GM21515 (cell line): Measurements from ENCODE around the gene SYNGR3.
"Not testable (repeated sequence)": the region's sequence is repeated elsewhere in the genome, so short reads cannot be mapped to it uniquely, and the experiment has no call there.

ENCODE experiments used
- ATAC-seq: cut with Tn5 transposase; IDR thresholded peaks from one replicate; pipeline ENCODE4 v1.9.1; 2021; ENCODE audit not compliant: unreplicated experiment

SYNGR3 gene

DNA sequence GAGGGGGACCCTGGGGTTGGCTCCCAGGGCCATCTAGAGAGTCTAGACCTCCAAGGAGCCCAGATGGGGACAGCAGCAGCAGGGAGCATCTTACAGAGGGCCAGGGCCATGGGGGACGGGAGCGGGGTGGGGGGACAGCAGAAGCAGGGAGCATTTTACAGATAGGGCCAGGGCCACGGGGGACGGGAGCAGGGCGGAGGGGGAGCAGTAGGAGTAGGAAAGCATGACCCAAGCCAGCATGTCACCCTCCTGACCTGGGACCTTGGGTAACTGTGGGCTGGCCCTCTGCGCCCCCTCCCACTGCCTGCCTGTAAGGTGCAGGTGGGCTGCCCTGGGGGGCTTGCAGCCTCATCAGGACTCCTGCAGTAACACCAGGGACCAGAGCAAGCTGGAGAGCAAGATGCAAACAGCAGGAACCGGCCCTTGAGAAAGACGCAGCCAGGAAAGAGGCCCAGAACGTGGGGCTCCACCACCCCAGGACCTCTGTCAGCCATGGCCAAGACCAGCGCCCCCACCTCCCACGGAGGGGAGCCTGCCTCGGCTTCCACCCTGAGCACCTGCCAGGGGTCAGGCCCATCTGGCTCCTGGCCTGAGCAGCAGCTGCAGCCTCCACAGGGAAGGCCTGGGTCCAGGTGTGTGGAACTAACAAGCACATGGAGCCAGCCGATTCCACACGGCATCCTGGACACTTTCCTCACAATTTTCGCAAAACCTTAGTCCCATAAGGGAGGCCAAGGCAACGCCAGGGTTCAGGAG lies 17.5 kb downstream of the SYNGR3 start:
- no peak for ATAC-seq

DNA sequence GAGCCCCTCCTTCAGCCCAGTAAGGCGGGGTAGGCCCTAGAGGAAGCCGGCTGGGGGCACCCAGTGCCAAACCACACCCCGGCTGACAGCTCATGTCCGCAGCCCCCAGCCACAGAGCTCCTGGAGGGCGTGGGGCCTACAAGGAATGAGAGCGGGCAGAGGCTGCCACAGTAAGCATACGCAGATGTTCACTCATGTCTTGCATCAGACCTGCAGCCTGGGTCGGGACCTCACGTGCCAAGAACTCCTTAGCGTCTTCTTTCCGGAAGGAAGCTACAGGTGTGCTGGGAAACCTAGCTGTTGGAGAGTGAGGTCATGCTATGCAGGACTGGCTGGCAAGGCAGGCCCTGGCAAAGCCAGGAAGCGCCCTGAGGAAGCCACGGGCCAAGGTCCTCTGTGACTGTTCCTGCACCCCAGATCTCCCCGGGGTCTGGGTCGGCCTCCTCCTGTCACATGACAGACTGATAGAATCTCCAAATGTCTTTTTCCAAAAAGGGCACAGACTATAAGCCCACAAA lies 18.3 kb downstream of the SYNGR3 start:
- ATAC-seq, result no peak

DNA sequence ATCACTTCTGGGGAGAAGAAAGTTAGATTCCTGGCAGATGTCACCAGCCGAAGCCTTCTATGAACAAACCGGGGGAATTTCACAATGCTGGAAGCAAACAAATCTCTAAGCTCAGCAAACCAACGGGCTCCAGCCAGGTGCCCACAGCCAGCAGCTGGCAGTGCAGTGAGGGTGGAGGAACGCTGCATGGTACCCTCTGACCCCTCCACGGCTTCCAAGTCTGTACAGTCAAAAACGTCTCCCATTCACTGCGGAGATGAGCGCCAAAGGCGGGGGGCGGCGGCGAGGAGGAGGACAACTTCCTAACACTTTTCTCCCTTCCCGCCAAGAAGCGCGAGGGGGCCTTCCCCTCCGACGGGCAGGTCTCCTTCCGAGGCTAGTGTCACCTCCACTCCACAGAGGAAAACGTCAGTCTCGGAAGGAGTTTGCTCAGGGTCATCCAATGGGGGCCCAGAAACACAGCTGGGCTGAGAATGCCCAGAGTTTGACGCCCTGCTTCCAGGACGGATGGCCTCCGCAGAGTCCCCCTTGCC lies 18.9 kb downstream of the SYNGR3 start:
- no peak for ATAC-seq

DNA sequence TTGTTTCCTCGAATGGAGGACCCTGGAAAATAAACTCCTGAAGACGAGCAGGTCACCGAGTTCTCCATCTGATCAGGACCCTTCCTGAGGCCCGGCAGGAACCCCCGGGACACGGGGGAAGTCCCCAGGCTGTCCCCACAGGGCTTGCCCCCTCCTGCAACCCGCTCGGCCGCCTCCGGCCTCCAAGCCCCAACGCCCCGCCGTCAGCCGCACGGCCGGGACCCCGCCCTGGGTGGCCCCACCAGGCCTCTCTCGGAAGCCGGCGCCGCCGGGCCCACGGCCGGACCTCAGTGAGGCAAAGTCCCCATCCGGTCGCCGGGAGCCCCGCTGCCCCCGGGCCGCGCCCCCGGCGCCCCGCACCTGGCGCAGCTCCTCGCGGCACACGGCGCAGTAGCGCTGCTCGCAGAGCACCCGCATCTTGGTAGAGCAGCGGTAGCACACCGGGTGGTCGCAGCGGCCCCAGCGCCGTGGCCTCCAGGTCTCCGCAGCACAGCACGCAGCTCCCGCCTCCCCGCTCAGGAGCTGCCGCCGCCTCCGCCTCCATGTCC lies 19.5 kb downstream of the SYNGR3 start:
- peak; percentile 30 for ATAC-seq

DNA sequence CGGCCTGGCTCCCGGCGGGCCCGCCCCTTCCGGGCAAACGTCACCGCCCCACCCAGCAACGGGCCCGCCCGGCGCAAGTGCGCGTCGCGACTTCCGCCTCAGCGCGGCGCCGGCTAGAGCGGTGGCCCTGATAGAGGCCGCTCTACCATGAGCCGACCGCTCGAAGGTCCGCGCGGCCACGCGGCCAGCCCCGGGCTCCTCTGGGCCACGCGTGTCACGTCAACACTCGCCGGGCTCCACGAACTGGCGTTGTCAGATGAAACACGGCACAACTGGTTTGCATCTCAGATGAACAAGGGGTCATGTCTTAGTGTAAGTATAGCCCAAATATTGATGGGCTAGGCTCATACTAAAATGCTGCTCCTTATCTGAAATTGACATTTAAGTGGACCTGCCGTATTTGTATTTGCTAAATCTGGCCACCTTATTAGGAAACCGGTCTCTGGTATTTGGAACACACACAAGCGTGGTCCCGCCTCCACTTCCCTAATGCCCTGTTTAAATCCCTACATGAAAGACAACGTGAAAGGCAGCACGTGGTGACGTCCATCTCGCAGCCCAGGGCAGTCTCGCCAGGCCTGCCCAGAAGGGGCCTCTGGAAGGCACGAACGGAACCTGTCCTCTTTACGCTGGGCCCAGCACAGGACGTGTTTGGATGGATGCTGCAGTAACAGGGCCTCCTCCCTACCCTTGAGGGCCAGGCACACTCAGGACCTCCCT lies 20.2 kb downstream of the SYNGR3 start, which contains the start of gene ZNF598:
ZNF598 (minus strand) TSS at position 31 of the 720 bp plus-strand sequence.
- ATAC-seq, result peak; percentile 71

DNA sequence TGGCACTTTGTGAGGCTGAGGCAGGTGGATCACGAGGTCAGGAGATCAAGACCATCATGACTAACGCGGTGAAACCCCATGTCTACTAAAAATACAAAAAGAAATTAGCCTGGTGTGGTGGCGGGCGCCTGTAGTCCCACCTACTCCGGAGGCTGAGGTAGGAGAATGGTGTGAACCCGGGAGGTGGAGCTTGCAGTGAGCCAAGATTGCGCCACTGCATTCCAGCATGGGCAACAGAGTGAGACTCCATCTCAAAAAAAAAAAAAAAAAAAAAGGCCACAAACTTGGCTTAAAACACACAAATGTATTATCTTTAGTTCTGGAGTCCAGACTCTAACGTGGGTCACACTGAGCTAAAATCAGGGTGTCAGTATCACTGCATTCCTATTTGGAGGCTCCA lies 22.0 kb downstream of the SYNGR3 start:
- not testable (repeated sequence) for ATAC-seq

DNA sequence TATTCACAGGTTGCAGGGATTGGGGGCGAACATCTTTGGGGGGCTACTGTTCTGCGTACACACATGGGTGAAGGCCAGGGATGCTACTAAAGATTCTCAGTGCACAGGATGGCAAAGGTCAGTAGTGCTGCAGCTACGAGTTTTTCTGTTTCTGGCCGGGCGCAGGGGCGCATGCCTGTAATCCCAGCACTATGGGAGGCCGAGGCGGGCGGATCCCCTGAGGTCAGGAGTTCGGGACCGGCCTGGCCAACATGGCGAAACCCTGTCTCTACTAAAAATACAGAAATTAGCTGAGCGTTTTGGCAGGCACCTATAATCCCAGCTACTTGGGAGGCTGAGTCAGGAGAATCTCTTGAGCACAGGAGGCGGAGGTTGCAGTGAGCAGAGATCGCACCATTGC lies 23.8 kb downstream of the SYNGR3 start:
- ATAC-seq, result no peak

DNA sequence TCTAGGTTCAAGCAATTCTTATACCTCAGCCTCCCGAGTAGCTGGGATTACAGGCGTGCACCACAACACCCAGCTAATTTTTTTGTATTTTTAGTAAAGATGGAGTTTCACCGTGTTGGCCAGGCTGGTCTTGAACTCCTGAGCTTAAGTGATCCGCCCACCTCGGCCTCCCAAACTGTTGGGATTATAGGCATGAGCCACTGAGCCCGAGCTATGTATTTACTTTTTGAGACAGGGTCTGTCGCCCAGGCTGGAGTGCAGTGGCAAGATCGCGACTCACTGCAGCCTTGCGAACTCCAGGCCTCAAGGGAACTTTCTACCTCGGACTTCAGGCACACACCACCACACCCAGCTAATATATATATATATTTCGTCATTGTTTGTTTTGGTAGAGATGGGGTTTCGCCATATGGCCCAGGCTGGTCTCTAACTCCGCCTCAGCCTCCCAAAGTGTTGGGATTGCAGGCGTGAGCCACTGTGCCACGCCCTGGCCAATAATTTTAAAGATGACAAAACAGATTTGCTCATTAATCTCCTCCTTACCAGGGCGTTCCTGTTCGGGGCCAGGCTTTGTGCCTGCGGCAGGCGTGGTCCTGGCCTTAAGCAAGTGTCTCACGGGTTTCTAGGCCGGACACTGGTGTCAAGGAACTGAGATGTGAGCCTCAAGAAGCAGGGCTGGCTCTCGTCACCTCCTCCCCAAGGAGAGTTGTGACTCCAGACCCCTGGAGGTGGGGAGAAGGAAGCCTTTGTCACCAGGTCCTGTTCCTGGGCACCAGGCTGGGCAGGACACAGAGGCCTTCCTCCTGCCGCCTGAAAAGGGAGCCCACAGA lies 25.6 kb downstream of the SYNGR3 start:
- ATAC-seq, result no peak

DNA sequence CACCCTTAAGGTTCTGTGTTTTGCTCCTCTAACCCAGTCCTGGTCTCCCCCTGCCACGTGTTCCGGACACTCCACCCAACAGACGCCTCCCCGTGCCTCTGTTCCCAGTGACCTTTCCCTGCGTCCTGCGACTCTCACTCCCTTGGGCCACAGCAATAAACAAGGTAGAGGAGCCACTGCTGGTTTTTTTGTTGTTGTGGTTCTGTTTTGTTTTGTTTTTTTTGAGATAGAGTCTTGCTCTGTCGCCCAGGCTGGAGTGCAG lies 26.1 kb downstream of the SYNGR3 start:
- ATAC-seq, result no peak

DNA sequence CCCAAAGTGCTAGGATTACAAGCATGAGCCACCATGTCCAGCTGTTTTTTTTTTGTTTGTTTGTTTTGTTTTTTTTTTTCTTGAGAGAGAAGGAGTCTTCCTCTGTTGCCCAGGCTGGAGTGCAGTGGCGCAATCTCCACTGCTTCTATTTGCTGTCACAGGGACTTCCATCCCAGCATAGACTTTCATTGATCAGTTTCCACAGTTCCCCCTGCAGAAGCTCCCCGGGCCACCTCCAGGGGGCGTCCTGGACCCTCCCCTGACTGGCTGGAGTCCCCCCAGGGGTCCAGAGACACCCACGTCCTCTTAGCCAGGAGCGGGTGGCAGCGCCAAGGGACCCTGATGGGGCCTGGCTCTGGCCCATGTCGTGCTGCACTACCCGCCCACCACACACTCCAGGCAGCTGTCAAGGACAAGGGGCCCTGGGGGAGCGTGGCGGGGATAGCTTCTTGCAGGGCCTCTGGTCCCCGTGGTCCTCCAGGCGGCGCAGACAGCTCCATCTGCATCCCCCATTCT lies 26.7 kb downstream of the SYNGR3 start:
- ATAC-seq, result no peak

DNA sequence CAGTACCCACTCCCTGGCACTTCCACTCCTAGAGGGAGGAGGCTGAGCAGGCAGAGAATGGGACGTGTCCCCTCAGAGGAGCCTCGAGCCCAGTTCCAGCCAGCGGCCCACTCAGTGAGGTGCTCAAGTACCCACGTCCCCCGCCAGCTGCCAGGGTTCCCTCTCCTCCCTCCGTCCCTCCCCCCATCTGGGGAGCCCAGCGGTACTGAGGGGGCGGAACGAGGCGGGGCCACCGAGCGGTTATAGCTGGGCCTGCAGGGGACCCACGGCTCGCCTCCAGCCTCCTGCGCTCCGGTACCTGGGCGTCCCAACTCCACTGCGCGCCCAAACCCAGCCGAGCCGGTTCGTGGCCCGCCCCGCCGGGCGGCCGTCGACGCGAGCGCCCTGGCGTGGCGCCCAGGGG lies 29.7 kb downstream of the SYNGR3 start, which contains the start of gene NPW:
NPW (plus strand) TSS at position 268 of the 403 bp plus-strand sequence.
- ATAC-seq, result no peak

DNA sequence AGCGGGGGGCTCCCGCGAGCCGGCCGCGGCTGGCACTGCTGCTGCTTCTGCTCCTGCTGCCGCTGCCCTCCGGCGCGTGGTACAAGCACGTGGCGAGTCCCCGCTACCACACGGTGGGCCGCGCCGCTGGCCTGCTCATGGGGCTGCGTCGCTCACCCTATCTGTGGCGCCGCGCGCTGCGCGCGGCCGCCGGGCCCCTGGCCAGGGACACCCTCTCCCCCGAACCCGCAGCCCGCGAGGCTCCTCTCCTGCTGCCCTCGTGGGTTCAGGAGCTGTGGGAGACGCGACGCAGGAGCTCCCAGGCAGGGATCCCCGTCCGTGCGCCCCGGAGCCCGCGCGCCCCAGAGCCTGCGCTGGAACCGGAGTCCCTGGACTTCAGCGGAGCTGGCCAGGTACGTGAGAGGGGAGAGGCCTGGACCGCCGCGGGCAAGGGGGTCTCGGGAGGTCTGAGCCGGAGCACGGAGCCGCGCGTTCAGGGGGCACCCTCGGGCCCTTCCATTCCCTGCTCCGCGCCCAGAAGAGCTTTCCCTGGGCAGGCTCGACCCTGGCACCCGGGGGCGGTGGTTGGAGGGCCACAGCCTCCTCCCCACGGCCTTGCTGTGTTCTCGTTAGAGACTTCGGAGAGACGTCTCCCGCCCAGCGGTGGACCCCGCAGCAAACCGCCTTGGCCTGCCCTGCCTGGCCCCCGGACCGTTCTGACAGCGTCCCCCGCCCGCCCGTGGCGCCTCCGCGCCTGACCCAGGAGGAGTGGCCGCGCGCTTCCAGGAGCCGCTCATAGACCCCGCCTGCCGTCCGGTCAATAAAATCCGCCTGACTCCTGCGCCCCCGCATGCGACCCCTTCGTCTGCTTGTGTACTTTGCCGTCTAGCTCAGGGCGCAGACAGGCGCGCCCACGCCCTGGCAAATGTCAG lies 30.4 kb downstream of the SYNGR3 start:
- no peak for ATAC-seq

DNA sequence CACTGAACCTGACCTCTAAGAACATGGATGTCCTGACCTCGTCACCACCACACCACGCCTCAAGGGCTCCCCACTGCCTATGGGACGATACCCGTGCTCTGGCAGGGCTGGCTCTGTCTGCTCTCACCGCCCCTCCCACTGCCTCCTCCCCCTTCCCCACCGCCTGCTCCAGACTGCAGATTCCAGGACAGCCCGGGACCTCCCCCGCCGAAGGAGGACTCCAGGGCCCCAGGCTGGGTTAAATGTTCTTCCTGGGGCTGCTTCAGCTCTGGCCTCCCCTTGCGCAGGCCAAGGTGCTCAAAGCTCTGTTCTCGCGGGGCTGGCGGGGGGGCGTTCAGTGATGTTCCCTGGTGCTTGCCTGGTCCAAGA lies 32.9 kb downstream of the SYNGR3 start:
- no peak for ATAC-seq

DNA sequence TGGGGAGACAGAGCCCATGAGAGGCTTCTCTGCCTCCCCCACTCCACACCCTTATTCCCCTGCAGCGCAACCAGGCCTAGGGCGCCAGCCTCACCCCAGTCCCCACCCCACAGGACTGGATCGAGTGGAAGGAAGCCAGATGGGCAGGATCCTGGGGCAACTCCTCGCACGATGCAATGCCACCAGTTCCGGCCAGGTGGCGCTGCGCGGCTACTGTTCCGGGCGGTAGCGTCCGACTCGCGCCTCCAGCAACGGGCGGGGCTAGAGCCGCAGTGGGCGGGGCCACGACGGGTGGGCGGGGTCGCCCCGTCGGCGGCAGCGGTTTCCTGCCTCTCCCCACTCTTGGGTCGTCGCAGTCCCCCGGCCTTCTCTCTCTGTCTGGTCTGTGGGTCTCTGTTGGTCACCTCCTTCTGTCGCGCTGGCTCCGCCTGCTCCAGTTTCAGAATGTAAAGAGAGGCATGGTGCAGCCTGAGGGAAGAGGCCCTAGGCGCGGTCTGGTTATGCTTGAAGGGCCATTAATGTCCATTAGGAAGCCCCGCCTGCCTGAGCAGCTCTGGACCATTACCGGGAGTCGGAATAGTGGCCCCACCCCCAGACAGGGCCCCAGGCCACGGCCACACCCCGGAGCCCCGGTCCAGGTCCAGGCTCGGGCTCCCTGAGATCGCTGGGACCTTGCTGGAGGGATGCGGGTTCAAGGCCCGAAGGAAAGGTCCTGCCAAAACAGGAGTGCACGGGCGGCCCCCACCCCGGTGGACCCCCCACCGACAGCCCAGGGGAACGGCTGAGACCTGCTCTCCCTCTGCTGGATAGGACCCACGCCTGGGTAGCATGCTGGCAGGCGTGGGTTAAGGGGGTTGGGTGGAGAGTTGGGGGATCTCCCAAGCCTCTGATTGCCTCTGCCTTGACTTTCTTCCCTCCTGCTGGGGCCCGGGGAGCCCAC lies 33.6 kb downstream of the SYNGR3 start:
- peak; percentile 69 for ATAC-seq

DNA sequence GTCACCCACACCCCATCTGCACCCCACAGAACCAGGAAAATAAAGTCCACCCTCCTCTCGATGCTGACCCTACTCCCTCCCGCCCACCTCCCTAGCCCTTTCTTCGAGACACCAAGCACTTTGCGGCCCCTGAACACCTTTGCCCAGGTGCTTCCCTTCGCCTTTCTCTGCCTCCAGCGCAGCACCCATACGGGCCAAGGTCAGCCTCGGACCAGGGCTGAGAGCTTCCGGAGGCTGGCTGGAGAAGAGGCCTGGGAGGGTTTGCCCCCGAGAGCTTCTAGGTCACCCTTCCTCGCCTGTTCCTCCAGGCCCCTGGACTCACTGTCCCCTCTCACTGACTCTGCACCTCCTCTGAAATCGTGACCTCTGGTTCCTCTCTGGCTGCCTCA lies 34.3 kb downstream of the SYNGR3 start:
- ATAC-seq, result no peak

DNA sequence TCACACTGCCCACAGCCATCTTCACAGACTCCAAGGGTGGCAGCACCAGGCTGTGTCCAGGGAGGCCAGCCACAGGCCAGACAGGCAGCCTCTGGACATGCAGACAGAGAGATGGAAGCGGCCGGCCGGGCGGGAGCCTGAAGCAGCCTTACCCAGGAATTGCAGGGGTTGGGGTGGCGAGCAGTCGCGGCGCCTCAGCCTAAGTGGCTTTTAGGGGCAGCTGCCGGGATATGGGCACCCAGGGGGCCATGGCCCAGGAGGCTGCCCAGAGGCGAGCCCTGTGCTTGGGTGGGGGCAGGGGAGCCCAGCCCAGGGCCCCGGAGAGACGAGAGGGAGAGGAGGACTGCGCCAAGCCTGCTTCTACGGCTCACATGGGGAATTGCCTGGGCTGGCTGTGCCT lies 35.5 kb downstream of the SYNGR3 start:
- ATAC-seq, result no peak

DNA sequence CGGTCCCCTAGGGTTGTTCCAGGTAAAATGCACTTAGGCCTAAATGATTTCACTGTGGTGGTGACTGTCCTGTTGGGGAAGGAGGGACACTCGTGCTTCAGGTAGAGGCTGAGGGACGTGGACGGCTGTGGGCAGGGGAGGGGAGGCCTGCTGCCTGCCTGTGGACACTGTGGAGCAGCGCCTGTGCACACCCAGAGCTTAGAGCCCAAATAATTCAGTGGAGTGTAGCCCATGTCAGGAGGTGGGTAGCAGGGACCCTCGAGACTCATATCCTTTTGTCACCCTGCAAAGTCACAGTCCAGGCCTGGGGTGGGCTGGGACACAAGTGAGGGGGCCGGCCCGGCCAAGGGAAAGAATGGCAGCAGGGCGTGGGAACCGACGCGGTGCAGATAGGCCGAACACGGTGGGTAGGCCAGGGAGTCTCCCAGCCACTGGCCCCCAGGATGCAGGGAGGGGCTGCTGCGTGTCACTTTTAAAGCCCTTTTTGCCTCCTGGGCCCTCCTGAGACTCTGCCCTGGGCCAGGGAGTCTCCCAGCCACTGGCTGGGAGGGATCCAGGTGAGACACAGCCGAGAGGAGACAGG lies 36.2 kb downstream of the SYNGR3 start:
- no peak for ATAC-seq

DNA sequence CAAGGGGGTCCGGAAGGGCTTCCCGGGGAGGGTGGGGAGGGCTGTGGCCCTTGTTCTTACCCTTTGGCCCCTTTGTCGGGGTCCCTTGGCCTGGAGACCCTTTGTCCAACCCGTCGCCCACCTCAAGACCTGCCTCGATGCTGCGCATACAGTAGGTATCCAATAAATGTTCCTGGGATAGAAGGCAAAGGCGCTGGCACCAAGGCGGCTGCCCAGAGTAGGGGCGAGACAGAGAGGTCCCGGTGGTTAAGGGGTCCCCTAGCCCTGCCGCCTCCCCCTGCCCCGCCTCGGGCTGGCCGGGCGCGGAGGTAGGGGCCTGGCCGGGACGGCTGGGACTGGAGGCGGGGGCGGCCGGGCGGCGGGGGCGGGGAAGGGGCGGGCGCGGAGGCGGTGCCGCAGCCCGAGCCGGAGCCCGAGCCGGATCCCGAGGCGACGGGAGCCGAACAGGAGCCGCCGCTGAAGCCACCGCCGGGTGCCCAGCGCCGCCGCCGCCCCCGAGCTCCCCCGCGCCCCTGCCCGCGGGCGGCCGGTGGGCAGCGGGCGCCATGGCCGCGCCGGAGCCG lies 36.8 kb downstream of the SYNGR3 start, which contains the start of gene NHERF2:
NHERF2 (plus strand) TSS at position 442 of the 563 bp plus-strand sequence; CDS start at position 546, 104 bp downstream.
- no peak for ATAC-seq
